Non-pigmented ciliary epithelial cell (primary cell): ENCODE results near the gene AFTPH.

Source experiments
- DNase-seq: peaks from one replicate; pipeline ENCODE4 v3.0.0-alpha.2; 2010; ENCODE audit warnings: low read depth

AFTPH gene, protein sequence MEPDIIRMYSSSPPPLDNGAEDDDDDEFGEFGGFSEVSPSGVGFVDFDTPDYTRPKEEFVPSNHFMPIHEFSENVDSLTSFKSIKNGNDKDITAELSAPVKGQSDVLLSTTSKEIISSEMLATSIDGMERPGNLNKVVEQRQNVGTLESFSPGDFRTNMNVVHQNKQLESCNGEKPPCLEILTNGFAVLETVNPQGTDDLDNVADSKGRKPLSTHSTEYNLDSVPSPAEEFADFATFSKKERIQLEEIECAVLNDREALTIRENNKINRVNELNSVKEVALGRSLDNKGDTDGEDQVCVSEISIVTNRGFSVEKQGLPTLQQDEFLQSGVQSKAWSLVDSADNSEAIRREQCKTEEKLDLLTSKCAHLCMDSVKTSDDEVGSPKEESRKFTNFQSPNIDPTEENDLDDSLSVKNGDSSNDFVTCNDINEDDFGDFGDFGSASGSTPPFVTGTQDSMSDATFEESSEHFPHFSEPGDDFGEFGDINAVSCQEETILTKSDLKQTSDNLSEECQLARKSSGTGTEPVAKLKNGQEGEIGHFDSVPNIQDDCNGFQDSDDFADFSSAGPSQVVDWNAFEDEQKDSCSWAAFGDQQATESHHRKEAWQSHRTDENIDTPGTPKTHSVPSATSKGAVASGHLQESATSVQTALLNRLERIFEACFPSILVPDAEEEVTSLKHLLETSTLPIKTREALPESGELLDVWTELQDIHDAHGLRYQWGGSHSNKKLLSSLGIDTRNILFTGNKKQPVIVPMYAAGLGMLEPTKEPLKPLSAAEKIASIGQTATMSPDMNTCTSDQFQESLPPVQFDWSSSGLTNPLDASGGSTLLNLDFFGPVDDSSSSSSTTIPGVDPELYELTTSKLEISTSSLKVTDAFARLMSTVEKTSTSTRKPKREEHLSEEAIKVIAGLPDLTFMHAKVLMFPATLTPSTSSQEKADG

DNA sequence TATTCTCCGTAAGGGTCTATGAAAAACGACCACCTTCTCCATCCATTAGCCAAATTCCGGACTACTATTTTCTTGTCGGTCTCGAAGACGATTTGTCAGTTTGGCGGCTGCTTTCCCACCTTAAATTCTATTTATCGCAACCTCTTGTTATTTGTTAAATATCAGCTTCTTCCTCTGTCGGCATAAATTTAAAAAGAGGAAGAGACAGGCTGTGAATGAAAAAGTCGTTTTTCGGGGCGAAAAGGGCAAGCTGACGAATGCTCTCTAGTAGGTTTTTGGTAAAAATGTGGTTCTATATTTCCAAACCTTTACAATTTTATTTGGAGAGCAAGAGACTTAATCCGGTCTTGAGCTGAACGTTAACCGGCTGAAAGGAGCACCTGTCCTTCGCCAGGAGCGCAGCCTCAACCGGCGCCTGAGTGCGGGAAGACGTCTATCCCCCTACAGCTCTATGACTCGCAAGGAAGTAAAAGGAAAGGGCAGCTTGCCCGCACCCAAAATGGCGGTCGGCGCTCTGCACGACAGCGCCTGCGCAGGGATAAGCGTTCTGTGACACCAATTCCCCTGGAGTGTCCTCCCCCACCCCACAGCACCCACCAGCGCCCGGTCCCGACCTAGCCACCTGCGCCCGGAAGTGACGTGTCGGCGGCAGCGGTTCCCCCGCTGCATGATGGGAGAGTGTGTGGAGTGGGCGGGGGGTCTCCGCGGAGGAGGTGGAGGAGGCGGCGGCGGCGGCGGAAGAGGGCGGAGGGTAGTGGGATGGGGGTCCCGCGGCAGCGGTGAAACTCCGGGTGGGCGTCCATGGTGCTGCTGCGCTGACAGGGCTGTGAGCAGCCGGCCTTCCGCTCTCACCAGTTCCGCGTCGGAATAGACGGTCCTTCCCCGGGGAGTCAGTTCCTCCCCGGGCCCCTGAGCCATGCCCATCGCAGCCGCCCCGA lies at the start of gene AFTPH:
TSS of gene AFTPH (plus strand) at position 663 of the 938 bp plus-strand sequence. CDS start 27,147 bp downstream, outside the sequence.
- DNase-seq, result peak; percentile 91

DNA sequence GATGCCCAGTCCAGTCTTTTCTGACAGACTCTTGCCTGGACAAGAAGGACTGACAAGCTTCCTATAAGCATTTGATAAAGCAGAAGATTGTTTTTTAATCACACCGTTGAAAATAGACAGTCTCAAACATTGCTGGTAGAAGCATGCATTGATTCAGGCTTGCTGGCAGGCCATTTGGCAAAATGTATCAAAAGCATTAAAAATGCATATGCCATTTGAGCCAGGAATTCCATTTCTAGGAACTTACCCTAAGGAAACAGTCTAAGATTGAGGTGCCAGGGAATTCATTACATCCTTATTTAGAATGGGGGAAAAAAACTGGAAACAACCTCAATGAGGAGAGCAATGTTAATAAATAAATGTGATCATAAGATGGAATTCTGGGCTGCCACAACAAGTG lies 49.5 kb upstream of the AFTPH start:
- DNase-seq, result no peak

DNA sequence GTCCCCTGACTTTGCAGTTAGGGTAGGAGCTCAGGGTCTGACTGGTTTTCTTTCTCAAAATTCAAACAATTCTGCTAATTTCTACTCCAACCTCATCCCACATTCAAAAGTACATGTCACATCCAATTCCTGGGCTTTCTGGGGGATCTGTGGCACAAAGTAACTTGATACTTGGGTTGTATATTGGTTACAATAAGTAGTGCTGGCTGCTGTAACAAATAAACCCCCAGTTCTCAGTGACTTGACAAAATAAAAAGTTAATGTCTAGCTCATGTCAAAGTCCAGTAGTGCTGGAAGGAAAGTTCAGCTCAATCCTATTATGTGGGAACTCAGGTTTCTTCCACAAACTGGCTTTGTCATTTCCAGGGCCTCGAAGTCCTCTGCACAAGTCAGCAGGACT lies 47.1 kb upstream of the AFTPH start:
- DNase-seq, result no peak

DNA sequence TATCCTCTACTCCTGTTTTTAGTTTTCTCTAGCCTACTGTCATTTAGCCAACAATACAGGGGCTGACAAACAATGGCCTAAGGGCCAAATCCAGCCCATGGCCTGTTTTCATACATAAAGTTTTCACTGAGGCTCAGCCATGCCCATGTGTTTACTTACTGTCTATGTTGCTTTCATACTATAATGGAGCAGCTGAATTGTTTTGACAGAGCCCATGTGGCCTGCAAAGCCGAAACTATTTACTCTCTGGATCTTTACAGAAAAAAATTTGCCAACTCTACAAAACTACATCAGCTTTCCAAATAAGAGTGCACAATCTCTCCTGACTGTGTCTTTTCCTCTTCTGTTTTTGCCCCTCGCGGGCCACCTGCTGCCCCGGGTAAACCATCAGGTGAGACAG lies 46.1 kb upstream of the AFTPH start:
- DNase-seq, result no peak

DNA sequence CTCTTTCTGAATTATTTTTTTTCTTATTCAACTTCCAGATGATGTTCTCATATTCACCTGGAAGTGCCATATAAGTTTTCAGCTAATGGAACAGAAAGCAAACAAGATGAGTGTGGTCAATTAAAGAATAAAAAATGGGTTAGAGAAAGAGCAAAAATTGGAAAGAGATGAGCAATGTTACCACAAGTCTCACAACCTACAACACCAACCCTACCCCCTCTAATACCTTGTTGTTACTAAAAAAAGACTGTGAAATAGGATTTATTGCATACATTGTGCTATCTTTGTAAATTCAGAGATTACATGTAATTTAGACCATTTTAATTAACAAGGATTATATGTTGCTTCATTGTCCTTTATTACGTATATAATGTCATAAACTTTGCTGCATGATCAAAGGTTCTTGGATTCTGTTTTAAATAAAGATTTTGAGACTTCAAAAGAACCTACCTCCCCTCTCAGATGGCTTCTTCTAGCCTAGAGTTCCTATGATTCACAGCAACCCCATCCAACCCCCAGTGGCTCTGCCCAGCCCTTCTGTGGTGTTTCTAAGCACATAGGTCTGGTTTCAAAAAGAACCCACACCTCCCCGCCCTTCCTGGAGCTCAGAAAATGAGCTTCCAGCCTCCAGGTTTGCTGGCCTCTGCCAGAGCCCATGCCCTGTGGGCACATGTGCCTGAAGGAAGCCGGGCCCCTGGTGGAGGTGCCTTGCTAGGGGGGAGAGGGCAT lies 45.5 kb upstream of the AFTPH start:
- DNase-seq, result no peak

DNA sequence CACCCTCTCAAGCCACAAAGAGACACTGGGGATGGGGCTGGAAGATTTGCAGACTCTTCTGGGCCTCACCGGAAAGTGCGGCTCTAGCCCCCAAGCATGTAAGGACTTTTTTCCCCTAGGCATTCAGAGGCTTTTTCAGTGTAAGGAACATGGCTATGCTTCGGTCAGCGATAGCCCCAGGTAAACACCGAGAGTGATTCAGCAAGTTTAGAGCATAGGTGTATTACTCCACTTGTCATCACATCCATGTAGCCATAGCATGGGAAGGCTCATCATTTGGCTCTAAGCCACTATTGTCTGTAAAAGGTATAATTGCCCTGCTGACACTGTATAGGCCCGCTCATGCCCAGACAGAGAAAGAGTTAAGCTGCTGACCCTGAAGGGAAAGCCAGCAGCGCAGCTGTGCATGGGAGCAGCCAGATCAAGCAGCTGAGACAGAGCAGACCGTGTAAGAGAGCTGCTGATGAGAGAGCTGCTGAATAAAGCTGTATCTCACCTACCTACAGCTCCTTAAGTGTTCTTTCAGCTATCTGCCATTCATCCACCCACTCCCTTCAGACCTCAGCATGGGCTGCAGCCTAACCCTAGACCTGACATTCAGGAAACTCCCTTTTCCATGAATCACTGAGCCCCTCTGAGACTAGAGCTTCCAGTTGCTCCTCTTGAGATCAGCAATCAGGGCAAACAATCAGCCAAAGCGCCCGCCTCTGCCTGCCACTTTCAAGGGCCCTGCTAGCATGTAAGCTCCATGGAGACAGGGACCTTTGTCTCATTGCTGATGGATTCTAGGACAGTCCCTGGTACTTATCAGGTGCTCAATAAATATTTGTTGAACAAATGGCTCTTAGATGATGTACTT lies 44.6 kb upstream of the AFTPH start:
- DNase-seq, result no peak

DNA sequence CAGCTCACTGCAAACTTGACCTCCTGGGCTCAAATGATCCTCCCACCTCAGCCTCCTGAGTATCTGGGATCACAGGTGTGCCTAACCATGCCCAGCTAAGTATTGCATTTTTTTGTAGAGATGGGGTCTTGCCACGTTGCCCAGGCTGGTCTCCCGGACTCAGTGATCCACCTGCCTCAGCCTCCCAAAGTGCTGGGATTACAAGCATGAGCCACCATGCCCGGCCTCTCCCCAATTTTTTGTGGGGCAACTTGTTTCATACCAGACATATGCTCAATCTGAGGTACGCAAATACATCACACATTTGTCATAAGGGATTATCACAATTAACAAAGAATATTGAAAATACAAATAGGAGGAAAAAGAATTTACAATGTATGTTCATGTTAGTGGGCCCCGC lies 42.5 kb upstream of the AFTPH start:
- no peak for DNase-seq

DNA sequence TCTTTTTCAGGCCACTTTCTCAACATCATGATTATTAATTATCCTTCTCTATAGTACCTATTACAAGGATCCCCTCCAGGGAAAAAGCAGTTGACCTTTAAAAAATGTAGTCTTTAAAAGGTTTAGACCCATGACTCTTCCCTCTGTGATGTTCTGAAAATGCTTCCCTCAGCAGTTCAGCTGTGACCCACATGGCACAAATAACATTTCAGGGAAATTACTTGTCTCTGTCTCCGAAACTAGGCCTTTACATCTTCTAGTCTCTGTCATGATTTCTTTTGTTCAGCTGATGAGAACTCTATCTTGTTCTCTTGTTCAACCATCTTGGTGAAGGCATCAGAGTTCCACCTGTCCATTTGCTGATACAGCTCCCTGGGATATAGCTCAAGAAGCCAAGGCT lies 41.9 kb upstream of the AFTPH start:
- DNase-seq, result no peak

DNA sequence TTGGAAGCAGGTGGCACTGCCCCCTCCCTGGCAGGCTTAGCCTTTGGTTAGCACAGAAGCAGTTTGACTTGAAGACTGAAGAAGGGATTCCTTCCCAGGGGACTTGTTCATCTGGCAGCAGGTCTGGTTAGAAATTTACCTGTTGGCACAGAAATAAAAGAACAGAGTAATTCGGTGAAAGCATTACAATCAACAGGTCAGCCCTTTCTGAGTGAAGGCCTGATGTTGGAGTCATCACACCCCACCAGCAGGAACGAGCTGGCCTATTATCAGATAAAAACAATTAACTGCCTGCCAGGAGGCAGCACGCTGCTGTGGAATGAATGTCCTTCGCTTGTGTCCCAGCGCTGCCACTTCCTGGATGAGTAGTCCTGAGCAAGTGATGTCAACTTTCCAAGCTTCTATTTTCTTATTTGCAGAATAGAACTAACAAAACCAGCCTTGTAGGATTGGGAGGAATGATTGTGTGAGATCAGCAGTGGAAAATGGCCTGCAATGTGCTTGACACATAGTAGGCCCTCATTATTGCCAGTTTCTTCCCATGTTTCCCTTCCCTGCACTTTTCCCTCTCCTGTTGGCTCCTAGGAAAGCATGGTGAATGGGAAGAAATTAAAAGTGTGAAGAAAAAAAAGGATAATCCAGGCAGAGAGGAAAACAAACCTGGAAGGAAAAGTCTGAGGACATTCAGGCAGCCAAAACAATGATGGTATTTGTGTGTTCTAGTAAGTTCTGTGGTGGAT lies 41.2 kb upstream of the AFTPH start:
- no peak for DNase-seq

DNA sequence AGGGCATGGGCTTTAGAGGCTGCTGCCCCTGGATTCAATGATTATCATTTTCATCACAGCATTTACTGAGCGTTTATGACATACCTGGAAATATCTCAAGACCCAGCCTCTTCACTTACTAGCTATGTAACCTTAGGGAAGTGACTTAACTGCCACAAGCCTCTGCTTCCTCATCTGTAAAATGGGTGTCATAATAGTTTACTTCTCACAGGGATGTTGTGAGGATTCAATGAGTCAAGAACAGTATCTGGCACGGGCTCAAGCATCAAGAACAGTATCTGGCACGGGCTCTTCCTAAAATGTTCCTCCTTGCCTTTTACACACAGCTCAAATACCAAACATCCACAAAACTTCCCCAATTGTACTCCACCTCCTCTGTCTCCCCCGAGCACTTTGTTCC lies 38.8 kb upstream of the AFTPH start:
- no peak for DNase-seq

DNA sequence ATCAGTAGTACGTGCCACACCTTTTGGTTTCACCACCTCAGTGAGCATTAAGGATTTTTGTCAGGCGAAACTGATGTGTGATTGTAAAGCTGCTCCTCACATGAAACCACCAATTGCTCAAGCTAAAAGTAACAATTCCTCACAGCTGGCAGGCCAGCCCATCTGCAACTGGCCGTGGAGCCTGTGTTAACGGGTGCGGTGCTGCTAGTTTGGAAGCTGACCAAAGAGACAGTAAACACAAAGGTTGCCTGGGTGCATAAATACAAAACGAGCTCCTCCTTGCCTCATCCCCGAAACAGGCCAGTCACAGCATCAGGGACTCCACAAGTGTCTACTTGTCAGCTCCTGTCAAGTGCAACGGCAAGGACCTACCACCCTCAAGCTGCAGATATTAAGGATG lies 38.2 kb upstream of the AFTPH start:
- no peak for DNase-seq

DNA sequence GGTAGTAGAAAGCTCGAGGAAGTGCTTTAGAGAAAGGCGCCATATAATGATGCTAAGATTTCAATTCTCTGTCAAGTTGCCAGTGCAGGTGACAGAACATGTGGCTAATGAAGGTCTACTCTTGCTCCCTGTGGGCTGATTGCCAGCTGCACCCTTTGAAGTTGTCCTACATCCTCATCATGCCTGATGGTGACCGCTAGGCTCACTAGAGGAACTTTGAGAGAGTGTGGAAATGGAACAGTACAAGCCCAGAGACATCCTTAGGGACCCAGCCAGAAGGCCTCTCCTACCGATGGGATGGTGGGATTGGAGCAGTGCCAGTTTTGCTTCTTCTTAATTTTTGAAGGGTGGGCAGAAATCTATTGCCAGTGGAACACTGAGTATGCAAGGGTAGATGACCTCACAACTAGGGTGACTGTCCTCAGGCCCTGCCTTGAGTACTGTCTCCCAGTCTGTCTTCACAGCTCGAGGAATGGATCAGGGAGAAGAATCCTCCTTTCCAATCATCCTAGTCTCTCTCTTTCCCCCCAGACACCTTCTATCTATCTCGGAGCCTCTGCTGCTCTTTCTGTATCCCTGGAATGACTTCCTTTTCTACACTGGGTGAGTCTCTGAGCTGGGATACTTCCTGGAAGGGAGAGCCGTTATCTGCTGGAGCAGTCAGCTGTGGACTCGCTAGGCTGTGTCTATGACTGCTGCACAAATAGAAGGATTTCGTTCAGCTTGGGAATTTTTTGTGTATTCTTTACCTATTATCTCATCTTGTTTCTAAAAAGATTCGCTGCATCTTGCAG lies 36.7 kb upstream of the AFTPH start:
- DNase-seq, result no peak

DNA sequence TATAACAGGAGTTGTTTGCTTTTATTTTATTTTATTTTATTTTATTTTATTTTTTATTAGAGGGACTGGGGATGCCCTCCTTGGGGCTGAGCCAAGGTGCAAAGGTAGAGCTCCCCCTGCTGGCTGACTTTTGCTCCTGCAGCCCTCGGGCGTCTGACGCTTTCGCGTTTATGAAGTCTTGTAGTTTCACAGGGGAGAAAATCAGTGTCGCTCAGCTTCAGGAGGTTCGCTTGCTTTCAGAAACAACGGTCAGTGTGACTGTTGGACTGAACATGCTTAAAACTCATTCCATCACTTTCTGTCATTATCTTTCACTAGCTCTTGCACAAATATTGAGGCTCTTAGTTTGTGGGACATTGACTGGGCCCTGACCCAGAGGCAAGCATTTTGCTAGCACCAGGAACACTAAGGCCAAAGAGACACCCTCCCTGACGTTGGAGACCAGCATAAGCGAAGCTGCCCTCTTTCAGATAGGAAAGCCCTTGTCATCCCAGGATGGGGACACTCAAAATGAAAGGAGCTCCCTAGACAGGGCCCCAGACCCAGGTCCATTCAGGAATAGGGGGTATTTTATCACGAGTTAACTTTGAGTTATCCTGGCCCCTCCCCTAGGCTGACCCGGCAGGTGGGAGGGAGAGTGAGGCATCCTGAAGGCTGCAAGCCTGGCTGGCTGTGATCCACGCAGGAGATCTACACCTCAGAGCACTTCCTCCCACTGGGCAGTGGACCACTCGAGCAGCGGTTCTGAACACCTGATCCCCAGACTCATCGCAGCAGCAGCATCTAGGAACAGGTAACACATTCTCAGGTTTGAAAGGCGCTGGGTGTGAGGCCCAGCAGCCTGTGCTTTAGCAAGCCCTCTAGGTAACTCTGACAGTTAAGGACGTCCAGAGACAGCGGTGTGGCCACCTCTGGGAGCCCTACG lies 35.8 kb upstream of the AFTPH start:
- no peak for DNase-seq

DNA sequence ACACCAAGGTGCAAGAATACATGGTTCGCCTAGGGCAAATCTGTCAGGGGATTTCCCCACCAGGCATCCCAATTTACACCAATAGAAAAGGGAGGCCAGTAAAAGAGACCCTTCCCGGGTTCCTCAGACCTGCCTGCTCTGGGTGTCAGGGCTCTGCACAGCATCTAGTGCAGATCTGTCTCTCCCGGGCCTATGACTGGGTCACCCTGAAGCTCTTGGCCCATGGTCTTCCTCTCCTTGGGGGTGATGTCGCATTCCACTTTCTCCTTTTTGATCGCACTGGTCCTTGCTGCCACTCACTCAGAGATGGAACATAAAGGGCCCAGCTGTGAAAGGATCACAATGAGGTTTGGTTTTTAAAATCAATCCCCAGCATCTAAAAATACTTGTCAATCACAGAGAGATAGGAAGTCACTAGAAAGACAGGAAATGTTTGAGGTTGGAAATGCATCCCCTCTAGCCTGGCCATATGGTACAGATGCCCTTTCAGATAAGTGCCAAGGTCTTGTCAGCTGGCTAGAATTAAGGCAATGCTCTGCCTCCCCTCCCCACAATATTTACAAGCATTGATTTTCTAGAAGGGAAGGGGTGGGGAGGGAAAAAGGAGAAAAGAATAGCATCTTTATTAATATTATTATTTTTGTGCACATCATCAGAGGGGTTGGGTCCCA lies 34.9 kb upstream of the AFTPH start:
- DNase-seq, result no peak

DNA sequence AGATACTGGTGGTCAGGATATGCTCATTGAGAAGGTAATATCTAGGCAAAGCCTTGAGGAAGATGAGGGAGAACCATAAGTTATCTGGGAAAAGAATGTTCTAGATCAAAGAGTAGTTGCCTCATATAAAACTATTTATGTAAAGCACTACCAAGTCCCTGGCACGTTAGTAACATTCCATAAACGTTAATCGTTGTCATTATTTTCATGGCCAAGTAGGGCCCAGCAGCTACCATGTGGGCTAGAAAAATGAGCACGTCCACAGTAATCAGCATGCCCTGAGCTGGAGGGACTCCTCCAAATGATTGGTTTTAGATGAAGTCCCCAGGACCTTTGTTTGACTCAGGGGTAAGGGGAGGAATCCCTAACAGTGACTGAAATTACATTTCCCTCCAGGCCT lies 32.7 kb upstream of the AFTPH start:
- no peak for DNase-seq

DNA sequence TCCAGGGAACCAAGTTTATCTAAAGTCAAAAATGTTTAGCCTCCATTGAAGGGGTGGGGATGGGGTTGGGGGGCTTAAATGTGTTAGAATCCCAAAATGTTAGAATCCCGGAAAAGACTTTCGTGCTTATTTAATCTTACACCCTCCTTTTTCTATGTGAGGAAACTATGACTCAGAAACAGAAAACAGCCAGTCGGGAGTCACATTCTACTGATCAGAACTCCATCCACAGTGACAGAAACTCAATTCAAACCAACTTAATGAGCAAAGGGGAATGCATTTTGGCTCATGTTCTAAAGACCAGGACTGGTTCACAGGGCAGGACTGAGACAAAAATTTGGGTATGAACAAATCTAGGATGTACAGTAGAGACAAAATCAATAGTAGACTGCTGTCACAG lies 31.9 kb upstream of the AFTPH start:
- no peak for DNase-seq

DNA sequence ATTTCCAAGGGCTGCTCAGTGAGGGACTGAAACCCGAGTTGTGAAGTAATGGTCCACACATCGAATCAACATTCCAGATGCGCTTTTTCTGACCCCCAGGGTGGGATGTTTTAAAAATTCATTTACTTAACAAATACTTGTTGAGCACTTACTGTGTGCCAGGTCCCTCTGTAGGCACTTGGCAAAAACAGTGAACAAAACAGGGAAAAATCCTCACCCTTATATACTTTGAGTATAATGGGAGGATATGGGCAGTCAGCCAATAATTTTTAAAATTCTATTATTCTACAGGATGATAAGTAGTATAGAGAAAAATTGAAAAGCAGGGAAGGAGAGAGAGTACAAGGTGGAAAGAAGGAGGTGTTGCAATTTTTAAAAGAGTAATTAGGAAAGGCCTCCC lies 31.3 kb upstream of the AFTPH start:
- DNase-seq, result no peak
